Measurements from ENCODE around the gene FANCM. TPM values are rescaled to one million over a fixed set of nuclear protein-coding genes. Genes with fewer than 3 reads are reported as not detected.

Gene FANCM
- total and polyA plus RNA-seq, 2 experiments from 2014 or later = 19.6 to 21.1 TPM

DNA sequence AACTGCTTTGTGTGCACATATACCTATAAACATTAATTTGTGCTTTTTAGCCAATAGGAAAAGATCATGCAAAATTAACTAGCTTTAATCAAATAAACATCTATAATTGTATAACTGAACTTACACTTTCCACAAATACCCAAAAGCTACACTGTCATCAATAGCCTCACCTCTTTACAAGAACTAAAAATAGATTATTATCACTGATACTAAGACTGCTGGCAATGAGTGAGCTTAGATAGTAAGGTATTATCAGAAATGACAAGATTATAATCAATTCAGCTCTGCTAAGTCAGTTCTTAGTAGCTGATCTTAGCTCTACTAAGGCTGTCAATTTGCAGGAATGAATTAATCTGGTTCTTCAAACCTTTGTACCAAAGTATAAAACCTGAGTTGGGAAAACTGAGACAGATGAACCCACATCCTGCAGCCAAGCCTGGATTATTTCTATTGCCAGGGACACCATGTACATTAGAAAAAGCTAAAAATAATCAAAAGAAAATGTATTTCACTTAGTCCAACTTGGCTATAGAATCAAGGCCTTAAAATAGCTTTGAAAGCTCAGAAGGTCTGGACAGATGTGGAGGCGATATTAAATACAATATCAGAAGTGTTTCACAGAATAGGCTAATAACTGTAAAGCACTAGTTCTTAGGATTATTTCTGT is 6.6 kb upstream of the FANCM start (continued):
- TF ChIP-seq, protein P1, sequence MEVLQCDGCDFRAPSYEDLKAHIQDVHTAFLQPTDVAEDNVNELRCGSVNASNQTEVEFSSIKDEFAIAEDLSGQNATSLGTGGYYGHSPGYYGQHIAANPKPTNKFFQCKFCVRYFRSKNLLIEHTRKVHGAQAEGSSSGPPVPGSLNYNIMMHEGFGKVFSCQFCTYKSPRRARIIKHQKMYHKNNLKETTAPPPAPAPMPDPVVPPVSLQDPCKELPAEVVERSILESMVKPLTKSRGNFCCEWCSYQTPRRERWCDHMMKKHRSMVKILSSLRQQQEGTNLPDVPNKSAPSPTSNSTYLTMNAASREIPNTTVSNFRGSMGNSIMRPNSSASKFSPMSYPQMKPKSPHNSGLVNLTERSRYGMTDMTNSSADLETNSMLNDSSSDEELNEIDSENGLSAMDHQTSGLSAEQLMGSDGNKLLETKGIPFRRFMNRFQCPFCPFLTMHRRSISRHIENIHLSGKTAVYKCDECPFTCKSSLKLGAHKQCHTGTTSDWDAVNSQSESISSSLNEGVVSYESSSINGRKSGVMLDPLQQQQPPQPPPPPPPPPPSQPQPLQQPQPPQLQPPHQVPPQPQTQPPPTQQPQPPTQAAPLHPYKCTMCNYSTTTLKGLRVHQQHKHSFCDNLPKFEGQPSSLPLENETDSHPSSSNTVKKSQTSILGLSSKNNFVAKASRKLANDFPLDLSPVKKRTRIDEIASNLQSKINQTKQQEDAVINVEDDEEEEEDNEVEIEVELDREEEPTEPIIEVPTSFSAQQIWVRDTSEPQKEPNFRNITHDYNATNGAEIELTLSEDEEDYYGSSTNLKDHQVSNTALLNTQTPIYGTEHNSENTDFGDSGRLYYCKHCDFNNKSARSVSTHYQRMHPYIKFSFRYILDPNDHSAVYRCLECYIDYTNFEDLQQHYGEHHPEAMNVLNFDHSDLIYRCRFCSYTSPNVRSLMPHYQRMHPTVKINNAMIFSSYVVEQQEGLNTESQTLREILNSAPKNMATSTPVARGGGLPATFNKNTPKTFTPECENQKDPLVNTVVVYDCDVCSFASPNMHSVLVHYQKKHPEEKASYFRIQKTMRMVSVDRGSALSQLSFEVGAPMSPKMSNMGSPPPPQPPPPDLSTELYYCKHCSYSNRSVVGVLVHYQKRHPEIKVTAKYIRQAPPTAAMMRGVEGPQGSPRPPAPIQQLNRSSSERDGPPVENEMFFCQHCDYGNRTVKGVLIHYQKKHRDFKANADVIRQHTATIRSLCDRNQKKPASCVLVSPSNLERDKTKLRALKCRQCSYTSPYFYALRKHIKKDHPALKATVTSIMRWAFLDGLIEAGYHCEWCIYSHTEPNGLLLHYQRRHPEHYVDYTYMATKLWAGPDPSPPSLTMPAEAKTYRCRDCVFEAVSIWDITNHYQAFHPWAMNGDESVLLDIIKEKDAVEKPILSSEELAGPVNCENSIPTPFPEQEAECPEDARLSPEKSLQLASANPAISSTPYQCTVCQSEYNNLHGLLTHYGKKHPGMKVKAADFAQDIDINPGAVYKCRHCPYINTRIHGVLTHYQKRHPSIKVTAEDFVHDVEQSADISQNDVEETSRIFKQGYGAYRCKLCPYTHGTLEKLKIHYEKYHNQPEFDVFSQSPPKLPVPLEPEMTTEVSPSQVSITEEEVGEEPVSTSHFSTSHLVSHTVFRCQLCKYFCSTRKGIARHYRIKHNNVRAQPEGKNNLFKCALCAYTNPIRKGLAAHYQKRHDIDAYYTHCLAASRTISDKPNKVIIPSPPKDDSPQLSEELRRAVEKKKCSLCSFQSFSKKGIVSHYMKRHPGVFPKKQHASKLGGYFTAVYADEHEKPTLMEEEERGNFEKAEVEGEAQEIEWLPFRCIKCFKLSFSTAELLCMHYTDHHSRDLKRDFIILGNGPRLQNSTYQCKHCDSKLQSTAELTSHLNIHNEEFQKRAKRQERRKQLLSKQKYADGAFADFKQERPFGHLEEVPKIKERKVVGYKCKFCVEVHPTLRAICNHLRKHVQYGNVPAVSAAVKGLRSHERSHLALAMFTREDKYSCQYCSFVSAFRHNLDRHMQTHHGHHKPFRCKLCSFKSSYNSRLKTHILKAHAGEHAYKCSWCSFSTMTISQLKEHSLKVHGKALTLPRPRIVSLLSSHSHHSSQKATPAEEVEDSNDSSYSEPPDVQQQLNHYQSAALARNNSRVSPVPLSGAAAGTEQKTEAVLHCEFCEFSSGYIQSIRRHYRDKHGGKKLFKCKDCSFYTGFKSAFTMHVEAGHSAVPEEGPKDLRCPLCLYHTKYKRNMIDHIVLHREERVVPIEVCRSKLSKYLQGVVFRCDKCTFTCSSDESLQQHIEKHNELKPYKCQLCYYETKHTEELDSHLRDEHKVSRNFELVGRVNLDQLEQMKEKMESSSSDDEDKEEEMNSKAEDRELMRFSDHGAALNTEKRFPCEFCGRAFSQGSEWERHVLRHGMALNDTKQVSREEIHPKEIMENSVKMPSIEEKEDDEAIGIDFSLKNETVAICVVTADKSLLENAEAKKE (CRISPR knock-in tag; IDR thresholded peaks at IDR 0.05) = no peak
- TF ChIP-seq POLR2AphosphoS5 (IDR thresholded peaks at IDR 0.05; ENCODE audit: low read depth) (no peak), ZNF331 (CRISPR knock-in tag; IDR thresholded peaks at IDR 0.05; ENCODE audit: low read depth) (no peak), STAT1 (IDR thresholded peaks at IDR 0.05; ENCODE audit: unreplicated experiment) (no peak), CREB1 (CRISPR knock-in tag; IDR thresholded peaks at IDR 0.05; ENCODE audit: low read depth) (no peak), EZH2 (IDR thresholded peaks at IDR 0.05; ENCODE audit: low read depth, unreplicated experiment) (no peak)
- TF ChIP-seq, protein P2, sequence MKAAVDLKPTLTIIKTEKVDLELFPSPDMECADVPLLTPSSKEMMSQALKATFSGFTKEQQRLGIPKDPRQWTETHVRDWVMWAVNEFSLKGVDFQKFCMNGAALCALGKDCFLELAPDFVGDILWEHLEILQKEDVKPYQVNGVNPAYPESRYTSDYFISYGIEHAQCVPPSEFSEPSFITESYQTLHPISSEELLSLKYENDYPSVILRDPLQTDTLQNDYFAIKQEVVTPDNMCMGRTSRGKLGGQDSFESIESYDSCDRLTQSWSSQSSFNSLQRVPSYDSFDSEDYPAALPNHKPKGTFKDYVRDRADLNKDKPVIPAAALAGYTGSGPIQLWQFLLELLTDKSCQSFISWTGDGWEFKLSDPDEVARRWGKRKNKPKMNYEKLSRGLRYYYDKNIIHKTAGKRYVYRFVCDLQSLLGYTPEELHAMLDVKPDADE (IDR thresholded peaks at IDR 0.05) = no peak

DNA sequence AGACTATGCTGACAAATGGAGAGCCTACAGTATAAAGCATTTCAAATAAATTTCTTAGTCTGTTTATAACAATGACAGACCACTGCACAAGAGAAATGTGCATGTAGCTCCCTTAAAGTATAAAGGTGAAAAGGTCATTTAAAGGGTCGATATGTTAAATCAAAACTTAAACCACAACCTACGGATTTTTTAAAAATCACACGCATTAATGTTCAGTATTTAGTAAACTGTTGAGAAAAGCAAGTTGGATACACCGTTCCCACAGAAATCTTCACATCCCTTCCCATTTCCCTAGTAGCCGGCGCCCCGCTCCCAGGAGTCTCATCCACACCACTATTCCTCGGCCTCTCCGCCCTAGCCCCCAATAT is 2.1 kb upstream of the FANCM start:
- peaks cover 19% of the 10 kb centered on the region; the same call in 1 of the 2 replicates for H3K4me1 ChIP-seq (ENCODE audit: insufficient read depth)
- peaks cover 12% of the 10 kb centered on the region; the same call in 2 of the 3 replicates for H3K4me1 Mint-ChIP-seq
- H3F3A ChIP-seq (replicated peaks; ENCODE audit: low read depth) = no peaks in the 10 kb centered on the region
- no peaks in the 10 kb centered on the region for H3K9me2 ChIP-seq (ENCODE audit: insufficient read depth)
- H3K36me3 Mint-ChIP-seq (ENCODE audit: low read depth) = peaks cover 3% of the 10 kb centered on the region
- peak overlapping the region; percentile 68 for H2AFZ ChIP-seq
- peaks cover 9% of the 10 kb centered on the region for H3K27me3 Mint-ChIP-seq (ENCODE audit: insufficient read depth, low read depth, poor library complexity)
- peak overlapping the region; percentile 100 for H3K27ac Mint-ChIP-seq
- H3K79me2 ChIP-seq (replicated peaks; ENCODE audit: insufficient read depth) = peaks cover 72% of the 10 kb centered on the region
- peak overlapping the region; percentile 97 for H3K4me3 Mint-ChIP-seq
- peak overlapping the region; percentile 91 for H3K4me3 ChIP-seq
- no peaks in the 10 kb centered on the region for H3K9me3 Mint-ChIP-seq
- no peaks in the 10 kb centered on the region for H3K27me3 ChIP-seq (ENCODE audit: insufficient read depth)
- H3K36me3 ChIP-seq (ENCODE audit: insufficient read depth) = peaks cover 9% of the 10 kb centered on the region; the same call in 1 of the 2 replicates
- ATAC-seq (peak; percentile 9), DNase-seq (ENCODE audit: low spot score) (no peak)
- H3K4me2 ChIP-seq = peak overlapping the region; percentile 78
- H4K20me1 ChIP-seq (replicated peaks; ENCODE audit: insufficient read depth) = peaks cover 26% of the 10 kb centered on the region; the same call in 1 of the 2 replicates
- peak overlapping the region; percentile 93 for H3K27ac ChIP-seq (ENCODE audit: low read depth)
- TF ChIP-seq, protein P2 (IDR thresholded peaks at IDR 0.05) = no peak

Measured in GM23338 (cell line).